GM06990 (cell line): Measurements from ENCODE around the gene ROPN1L.

Experiments
- DNase-seq: peaks from one replicate; pipeline ENCODE4 v3.0.0-alpha.2; 2011; ENCODE audit not compliant: insufficient read length; ENCODE audit errors: extremely low read depth
- H3K27me3 ChIP-seq: replicated peaks from 2 replicates; pipeline ENCODE4 v1.6.0; 2011; ENCODE audit warnings: low read length; ENCODE audit not compliant: control insufficient read depth, insufficient read depth
- H3K36me3 ChIP-seq: 2 replicates; pipeline ENCODE4 v1.5.1; 2011; ENCODE audit warnings: low read length; ENCODE audit not compliant: control insufficient read depth, insufficient read depth
- H3K4me3 ChIP-seq: replicated peaks from 2 replicates; pipeline ENCODE4 v1.5.1; 2011; ENCODE audit warnings: low read depth, mild to moderate bottlenecking, control low read depth, low read length
- CTCF ChIP-seq: IDR thresholded peaks from 2 replicates; pipeline ENCODE4 v1.5.1; 2011; ENCODE audit warnings: low read length, control low read depth, mild to moderate bottlenecking, inconsistent platforms; ENCODE audit not compliant: insufficient read depth, poor library complexity, severe bottlenecking

The ROPN1L gene

DNA sequence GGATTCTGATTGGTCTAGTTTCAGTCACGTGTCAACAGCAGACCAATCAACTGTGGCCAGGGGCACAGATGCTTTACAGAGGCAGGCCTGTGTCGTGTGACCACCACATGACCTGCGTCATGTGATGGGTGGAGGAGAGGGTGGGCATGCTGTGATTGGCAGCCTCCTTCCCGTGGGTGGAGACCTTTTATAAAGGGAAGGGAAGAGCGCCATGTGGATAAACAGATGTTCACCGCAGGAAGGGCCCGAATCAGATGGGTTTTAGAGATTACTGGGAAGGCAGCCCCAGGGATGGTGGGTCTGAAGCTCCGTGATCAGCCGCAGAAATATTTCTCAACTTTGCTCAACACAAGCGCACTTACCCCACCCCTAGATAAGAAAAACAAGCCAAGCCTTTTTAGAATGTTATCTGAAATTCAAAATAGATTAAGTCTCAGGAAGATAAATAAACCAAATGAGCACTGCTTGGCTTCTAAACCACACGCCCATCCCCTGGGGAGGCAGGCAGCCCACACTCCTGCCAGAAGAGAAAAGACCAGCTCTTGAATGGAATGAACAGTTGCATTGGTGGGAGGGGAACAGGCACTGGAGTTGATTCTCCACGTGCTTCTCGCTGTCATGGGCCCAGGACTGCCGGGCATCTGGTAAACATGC, 43.6 kb downstream of the ROPN1L start:
- DNase-seq = no peak
- H3K27me3 ChIP-seq = no peaks in the 10 kb centered on the region

GRCh38 chr5:10485897-10486296, 44.2 kb downstream of the ROPN1L start:
- H3K36me3 ChIP-seq = no peaks in the 10 kb centered on the region
- no peak for TF ChIP-seq CTCF
- DNase-seq = no peak
- H3K27me3 ChIP-seq = no peaks in the 10 kb centered on the region
- no peak overlapping the region for H3K4me3 ChIP-seq

More for the DNA sequence above, 43.6 kb downstream of the ROPN1L start:
- Histone ChIP-seq H3K36me3 (no peaks in the 10 kb centered on the region), H3K4me3 (no peak overlapping the region)
- no peak for TF ChIP-seq CTCF

GRCh38 chr5:10486511-10487344, 45.0 kb downstream of the ROPN1L start:
- Histone ChIP-seq H3K36me3 (no peaks in the 10 kb centered on the region), H3K4me3 (no peak overlapping the region), H3K27me3 (no peaks in the 10 kb centered on the region)
- no peak for TF ChIP-seq CTCF
- no peak for DNase-seq

- TF ChIP-seq CTCF = no peak
- no peaks in the 10 kb centered on the region for H3K36me3 ChIP-seq
- H3K27me3 ChIP-seq = no peaks in the 10 kb centered on the region
- no peak for DNase-seq
- no peak overlapping the region for H3K4me3 ChIP-seq
Measured at GRCh38 chr5:10488144-10488543, 46.5 kb downstream of the ROPN1L start.

- H3K4me3 ChIP-seq = no peak overlapping the region
- H3K36me3 ChIP-seq = no peaks in the 10 kb centered on the region
- no peak for DNase-seq
- no peaks in the 10 kb centered on the region for H3K27me3 ChIP-seq
- no peak for TF ChIP-seq CTCF
Measured at GRCh38 chr5:10489810-10490426, 48.2 kb downstream of the ROPN1L start.
